ENCODE data around the gene GARNL3. TPM values are rescaled to one million over a fixed set of nuclear protein-coding genes. Genes with fewer than 3 reads are reported as not detected.

The GARNL3 gene
- total and polyA plus RNA-seq, 2 donors (not counting 1 experiment from before 2014, with no cell fraction given) = 1.5 to 12.6 TPM

DNA sequence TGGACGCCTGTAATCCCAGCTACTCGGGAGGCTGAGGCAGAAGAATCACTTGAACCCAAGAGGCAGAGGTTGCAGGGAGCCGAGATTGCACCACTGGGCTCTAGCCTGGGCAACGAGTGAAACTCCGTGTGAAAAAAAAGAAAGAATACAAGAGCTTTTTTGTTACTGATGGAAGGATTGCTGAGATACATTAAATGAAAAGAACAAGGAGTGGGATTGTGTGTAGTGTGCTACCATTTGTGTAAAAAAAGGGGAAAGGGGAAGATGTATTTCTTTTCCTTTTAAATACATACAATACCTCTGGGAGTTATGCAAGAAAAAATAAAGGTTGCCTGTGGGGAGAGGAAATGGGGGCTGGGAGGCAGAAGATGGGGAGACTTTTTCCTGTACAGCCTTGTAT, 14.7 kb upstream of the GARNL3 start:
- Mint-ChIP-seq H3K27ac (no peak overlapping the region), H3K4me3 (no peak overlapping the region), H3K9me3 (ENCODE audit: insufficient read depth) (no peaks in the 10 kb centered on the region), H3K4me1 (peaks cover 7% of the 10 kb centered on the region), H3K27me3 (no peaks in the 10 kb centered on the region)
- TF ChIP-seq, protein P1, sequence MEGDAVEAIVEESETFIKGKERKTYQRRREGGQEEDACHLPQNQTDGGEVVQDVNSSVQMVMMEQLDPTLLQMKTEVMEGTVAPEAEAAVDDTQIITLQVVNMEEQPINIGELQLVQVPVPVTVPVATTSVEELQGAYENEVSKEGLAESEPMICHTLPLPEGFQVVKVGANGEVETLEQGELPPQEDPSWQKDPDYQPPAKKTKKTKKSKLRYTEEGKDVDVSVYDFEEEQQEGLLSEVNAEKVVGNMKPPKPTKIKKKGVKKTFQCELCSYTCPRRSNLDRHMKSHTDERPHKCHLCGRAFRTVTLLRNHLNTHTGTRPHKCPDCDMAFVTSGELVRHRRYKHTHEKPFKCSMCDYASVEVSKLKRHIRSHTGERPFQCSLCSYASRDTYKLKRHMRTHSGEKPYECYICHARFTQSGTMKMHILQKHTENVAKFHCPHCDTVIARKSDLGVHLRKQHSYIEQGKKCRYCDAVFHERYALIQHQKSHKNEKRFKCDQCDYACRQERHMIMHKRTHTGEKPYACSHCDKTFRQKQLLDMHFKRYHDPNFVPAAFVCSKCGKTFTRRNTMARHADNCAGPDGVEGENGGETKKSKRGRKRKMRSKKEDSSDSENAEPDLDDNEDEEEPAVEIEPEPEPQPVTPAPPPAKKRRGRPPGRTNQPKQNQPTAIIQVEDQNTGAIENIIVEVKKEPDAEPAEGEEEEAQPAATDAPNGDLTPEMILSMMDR (IDR thresholded peaks at IDR 0.05) = no peak
- no peaks in the 10 kb centered on the region for H4K20me1 ChIP-seq (ENCODE audit: control insufficient read depth, insufficient read depth, low read length, poor library complexity, severe bottlenecking)
- no peaks in the 10 kb centered on the region for H3K9me3 ChIP-seq (ENCODE audit: control extremely low read depth in 1 of 3, control insufficient read depth in 2 of 3, insufficient read depth in 1 of 3, low read length in 2 of 3)
- no peaks in the 10 kb centered on the region for H3K36me3 ChIP-seq (replicated peaks in 1 of 2; ENCODE audit: control extremely low read depth in 1 of 2, control insufficient read depth in 1 of 2, extremely low read depth in 1 of 2, insufficient read depth in 2 of 2, low read length in 1 of 2)
- no peak overlapping the region for H3K27ac ChIP-seq (ENCODE audit: low read length in 2 of 2)
- POLR2A ChIA-PET = no interaction called here
- no peak overlapping the region for H3K9ac ChIP-seq (ENCODE audit: low read length)
- H3K4me3 ChIP-seq (ENCODE audit: control extremely low read depth in 1 of 5, extremely low read depth in 1 of 5, insufficient read depth in 1 of 5, low read depth in 2 of 5, low read length in 4 of 5) = no peak overlapping the region
- intact Hi-C loops (cut with micrococcal nuclease) = no loop called here
- no peak overlapping the region for H3K4me2 ChIP-seq (replicated peaks; ENCODE audit: low read depth, low read length, poor library complexity, severe bottlenecking)
- DNase-seq (no peak), ATAC-seq (ENCODE audit: low read depth) (no peak)
- H3K4me1 ChIP-seq (ENCODE audit: control insufficient read depth in 2 of 2, insufficient read depth in 2 of 2, low read length in 2 of 2) = peaks cover 5 to 6% of the 10 kb centered on the region in 2 donors
- peaks cover 0 to 3% (median 0%) of the 10 kb centered on the region in 4 experiments for H3K27me3 ChIP-seq (replicated peaks in 1 of 4; ENCODE audit: control extremely low read depth in 1 of 4, control insufficient read depth in 3 of 4, insufficient read depth in 4 of 4, low read length in 3 of 4)
- WGBS (ENCODE audit: insufficient coverage) = 99% methylated on average over 5 of the region's 5 CpGs
- no peaks in the 10 kb centered on the region for H3K79me2 ChIP-seq (ENCODE audit: control insufficient read depth, insufficient read depth, low read length)
- H2AFZ ChIP-seq (ENCODE audit: insufficient read depth, low read depth, low read length, poor library complexity, severe bottlenecking) = no peak overlapping the region
- CTCF ChIA-PET = interaction anchor here (1.0 kb wide), 1 partner anchor 35 kb away, joined by 3 read pairs; no protein-coding TSS in a partner anchor

DNA sequence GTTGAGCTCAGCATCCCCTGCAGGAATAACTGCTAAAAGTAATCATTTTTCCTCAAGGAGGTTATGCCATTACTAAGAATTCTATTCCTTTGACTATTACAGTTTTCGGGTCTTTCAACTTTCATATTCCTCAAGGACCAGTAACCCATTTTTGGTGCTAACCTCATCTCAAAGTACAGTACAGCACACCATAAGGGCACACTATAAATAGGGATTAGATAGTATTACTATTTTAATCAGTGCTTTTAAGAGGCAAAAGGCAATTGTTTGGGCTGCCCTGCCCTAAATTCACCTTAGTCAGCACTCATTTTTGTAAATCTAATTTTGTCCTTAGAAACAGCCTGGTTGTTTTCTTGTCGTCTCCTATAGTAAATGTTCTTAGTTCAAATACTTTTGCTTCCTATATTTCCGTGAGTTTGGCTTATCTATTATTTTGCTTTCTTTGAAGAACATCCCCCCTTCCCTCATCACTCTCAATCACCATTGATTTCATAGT, 13.6 kb upstream of the GARNL3 start:
- ChIA-PET POLR2A (no interaction called here), CTCF (no interaction called here)
- no CpG with 5 or more reads among the region's 3 CpGs for WGBS (ENCODE audit: insufficient coverage)
- Mint-ChIP-seq H3K4me3 (no peak overlapping the region), H3K4me1 (no peaks in the 10 kb centered on the region), H3K27ac (no peak overlapping the region), H3K27me3 (no peaks in the 10 kb centered on the region), H3K9me3 (ENCODE audit: insufficient read depth) (no peaks in the 10 kb centered on the region)
- ATAC-seq (ENCODE audit: low read depth) (no peak), DNase-seq (no peak)
- TF ChIP-seq EZH2 (IDR thresholded peaks at IDR 0.05; ENCODE audit: borderline replicate concordance, insufficient read depth, low read depth, low read length, poor library complexity, severe bottlenecking) = no peak
- TF ChIP-seq, protein P1 (IDR thresholded peaks at IDR 0.05) = no peak
- H3K4me1 ChIP-seq (ENCODE audit: control insufficient read depth in 2 of 2, insufficient read depth in 2 of 2, low read length in 2 of 2) = no peaks in the 10 kb centered on the region
- H3K9me3 ChIP-seq (ENCODE audit: control extremely low read depth in 1 of 3, control insufficient read depth in 2 of 3, insufficient read depth in 1 of 3, low read length in 2 of 3) = no peaks in the 10 kb centered on the region
- no peak overlapping the region for H3K27ac ChIP-seq (ENCODE audit: low read length in 2 of 2)
- H2AFZ ChIP-seq (ENCODE audit: insufficient read depth, low read depth, low read length, poor library complexity, severe bottlenecking) = no peak overlapping the region
- H3K79me2 ChIP-seq (ENCODE audit: control insufficient read depth, insufficient read depth, low read length) = no peaks in the 10 kb centered on the region
- no peaks in the 10 kb centered on the region for H3K36me3 ChIP-seq (replicated peaks in 1 of 2; ENCODE audit: control extremely low read depth in 1 of 2, control insufficient read depth in 1 of 2, extremely low read depth in 1 of 2, insufficient read depth in 2 of 2, low read length in 1 of 2)
- peaks cover 0 to 3% (median 0%) of the 10 kb centered on the region in 4 experiments for H3K27me3 ChIP-seq (replicated peaks in 1 of 4; ENCODE audit: control extremely low read depth in 1 of 4, control insufficient read depth in 3 of 4, insufficient read depth in 4 of 4, low read length in 3 of 4)
- H3K9ac ChIP-seq (ENCODE audit: low read length) = no peak overlapping the region
- intact Hi-C loops (cut with micrococcal nuclease) = no loop called here
- no peak overlapping the region for H3K4me2 ChIP-seq (replicated peaks; ENCODE audit: low read depth, low read length, poor library complexity, severe bottlenecking)
- no peak overlapping the region for H3K4me3 ChIP-seq (ENCODE audit: control extremely low read depth in 1 of 5, extremely low read depth in 1 of 5, insufficient read depth in 1 of 5, low read depth in 2 of 5, low read length in 4 of 5)
- no peaks in the 10 kb centered on the region for H4K20me1 ChIP-seq (ENCODE audit: control insufficient read depth, insufficient read depth, low read length, poor library complexity, severe bottlenecking)
